K562 (cell line): ENCODE data around the gene ABCB6. TPM values are rescaled to one million over a fixed set of nuclear protein-coding genes. Genes with fewer than 3 reads are reported as not detected.
A peak's percentile ranks its signal among the peaks of the same experiment; 100 is the strongest.

Source experiments
- ATAC-seq: fragments of 200-7000 bp; cut with Tn5 transposase; 3 replicates; pipeline ENCODE4 v1.9.1; 2020; ENCODE audit warnings: moderate library complexity
- BruUV-seq: library from RNA; stranded (reverse); fragments of 400-500 nt; replicated peaks from 2 replicates; lab custom pipeline; 2021; lab: Mats Ljungman, UMichigan
- CTCF ChIA-PET: fragments of 300-600 bp; formaldehyde crosslinking; extraction: SDS; loops from one replicate; lab custom pipeline; 2021; ENCODE audit warnings: low intra/inter-chr PET ratio; lab: Yijun Ruan, JAX
- POLR2A ChIA-PET: fragments of 300-600, 350-650 bp; sonication (Branson Sonifier 250); formaldehyde crosslinking; extraction: SDS; loops from one replicate; lab custom pipeline; 2021; ENCODE audit warnings: antibody characterized with exemption, inconsistent platforms; lab: Yijun Ruan, JAX
- DNase-seq, 4 experiments: peaks; one replicate each; pipeline versions ENCODE4 v3.0.0 to v3.0.0-alpha.2; 2011 to 2018; ENCODE audit warnings: low spot score in 3 of 4, mixed read lengths in 3 of 4; ENCODE audit errors: extremely low read depth in 1 of 4
- FAIRE-seq: peaks from 2 replicates; lab custom pipeline; 2011; peaks lifted over from hg19 to GRCh38; lab: Jason Lieb, UNC
- H2AFZ ChIP-seq: 2 replicates; pipeline ENCODE4 v1.6.0; 2011; ENCODE audit warnings: low read depth, low read length, control low read depth, inconsistent platforms
- H3K27ac ChIP-seq: fragments of 200-600 bp; 3 replicates; pipeline ENCODE4 v1.8.0; 2011; ENCODE audit warnings: low read depth, mild to moderate bottlenecking, control low read depth, inconsistent platforms, low read length, moderate library complexity, mixed read lengths; ENCODE audit errors: extremely low read depth
- H3K27me3 ChIP-seq, 2 experiments: fragments of 300-600 bp in 1 of 2; 2 replicates in 1 of 2; 3 replicates in 1 of 2; pipeline versions ENCODE4 v1.6.0 to v1.8.0; 2011; ENCODE audit warnings: inconsistent platforms in 2 of 2, low read length in 2 of 2, mild to moderate bottlenecking in 1 of 2, mixed read lengths in 1 of 2, moderate library complexity in 1 of 2; ENCODE audit not compliant: control insufficient read depth in 2 of 2, insufficient read depth in 2 of 2
- H3K36me3 ChIP-seq: fragments of 300-600 bp; 3 replicates; pipeline ENCODE4 v1.8.0; 2011; ENCODE audit warnings: mild to moderate bottlenecking, low read length, inconsistent platforms; ENCODE audit not compliant: control insufficient read depth, insufficient read depth
- H3K4me1 ChIP-seq, 2 experiments: fragments of 200-600 bp in 1 of 2; replicated peaks in 1 of 2; 2 replicates in 1 of 2; 3 replicates in 1 of 2; pipeline versions ENCODE4 v1.5.1 to v1.8.0; 2011; ENCODE audit warnings: inconsistent platforms in 2 of 2, low read length in 2 of 2, mild to moderate bottlenecking in 1 of 2, mixed read lengths in 1 of 2, moderate library complexity in 1 of 2; ENCODE audit not compliant: control insufficient read depth in 2 of 2, insufficient read depth in 2 of 2
- H3K4me2 ChIP-seq: 2 replicates; pipeline ENCODE4 v1.6.1; 2011; ENCODE audit warnings: low read length, control low read depth, inconsistent platforms, mixed read lengths; ENCODE audit not compliant: insufficient read depth
- H3K4me3 ChIP-seq: fragments of 200-600 bp; sonication (generic), shearing (Covaris generic); 2 replicates; pipeline ENCODE4 v1.5.1; 2016; ENCODE audit warnings: control low read depth, inconsistent platforms
- H3K79me2 ChIP-seq: fragments of 200-600 bp; 3 replicates; pipeline ENCODE4 v1.8.0; 2011; ENCODE audit warnings: low read length, inconsistent platforms; ENCODE audit not compliant: control insufficient read depth, insufficient read depth
- H3K9ac ChIP-seq, 2 experiments: 2 replicates each; pipeline versions ENCODE4 v1.6.0 to v1.6.1; 2011; ENCODE audit warnings: low read depth in 2 of 2, low read length in 2 of 2, control low read depth in 1 of 2, inconsistent platforms in 1 of 2, mild to moderate bottlenecking in 1 of 2, mixed read lengths in 1 of 2; ENCODE audit not compliant: insufficient read depth in 1 of 2
- H3K9me1 ChIP-seq: one replicate; pipeline ENCODE4 v1.6.0; 2011; ENCODE audit warnings: inconsistent platforms, mild to moderate bottlenecking, low read length, moderate library complexity; ENCODE audit not compliant: control insufficient read depth, insufficient read depth
- H3K9me3 ChIP-seq: replicated peaks from 2 replicates; pipeline ENCODE4 v1.5.1; 2011; ENCODE audit warnings: low read depth, low read length, inconsistent platforms; ENCODE audit not compliant: control insufficient read depth, insufficient read depth
- H4K20me1 ChIP-seq: replicated peaks from 2 replicates; pipeline ENCODE4 v1.6.1; 2011; ENCODE audit warnings: low read length, inconsistent platforms, mixed read lengths; ENCODE audit not compliant: control insufficient read depth, insufficient read depth
- C11orf30 ChIP-seq: fragments of 450-650 bp; IDR thresholded peaks from 2 replicates; pipeline ENCODE4 v1.6.1; 2016; ENCODE audit warnings: low read depth, mild to moderate bottlenecking
- CREM ChIP-seq: IDR thresholded peaks from 2 replicates; pipeline ENCODE4 v1.6.1; 2014; ENCODE audit warnings: antibody characterized with exemption, low read depth
- CTCF ChIP-seq, 3 experiments: IDR thresholded peaks in 2 of 3; conservative IDR thresholded peaks in 1 of 3; 2 replicates each; pipeline ENCODE4 v1.5.1; 2011 to 2012; ENCODE audit warnings: low read length in 3 of 3, mild to moderate bottlenecking in 3 of 3, control low read depth in 2 of 3, improper control_type of control experiment in 1 of 3, inconsistent platforms in 1 of 3, low read depth in 1 of 3, mixed read lengths in 1 of 3, moderate library complexity in 1 of 3; ENCODE audit not compliant: insufficient read depth in 2 of 3
- HEY1 ChIP-seq: fragments of 250-450 bp; sonication (Bioruptor Pico); IDR thresholded peaks from 2 replicates; pipeline ENCODE4 v1.5.0; 2020; ENCODE audit warnings: mild to moderate bottlenecking, moderate library complexity, borderline replicate concordance
- KAT2B ChIP-seq: IDR thresholded peaks from one replicate; pipeline ENCODE4 v1.6.1; 2012; ENCODE audit warnings: low read depth, mild to moderate bottlenecking, control low read depth, inconsistent platforms, low read length, moderate library complexity
- MAFF ChIP-seq: IDR thresholded peaks from 2 replicates; pipeline ENCODE4 v1.6.1; 2012; ENCODE audit warnings: low read length, improper control_type of control experiment
- PYGO2 ChIP-seq: fragments of 450-650 bp; IDR thresholded peaks from 2 replicates; pipeline ENCODE4 v1.6.1; 2016; ENCODE audit warnings: mild to moderate bottlenecking, missing genetic modification characterization, moderate library complexity, missing compliant biosample characterization
- TFAP4 ChIP-seq: sonication (generic); formaldehyde crosslinking; IDR thresholded peaks from 2 replicates; pipeline ENCODE4 v1.8.0; 2022; ENCODE audit warnings: missing genetic modification reagents, mild to moderate bottlenecking, moderate library complexity, borderline replicate concordance
- ZNF592 ChIP-seq: fragments of 450-650 bp; IDR thresholded peaks from 2 replicates; pipeline ENCODE4 v1.6.1; 2017; ENCODE audit warnings: antibody characterized with exemption, mild to moderate bottlenecking
- WGBS: fragments of 100-300 bp; shearing (Covaris generic); methylation state at CpG from one replicate; pipeline ENCODE4 v1.1.6; 2016; ENCODE audit warnings: low coverage, mixed read lengths; ENCODE audit not compliant: insufficient coverage; ENCODE audit errors: missing lambda C conversion rate; 5-methylcytosine and 5-hydroxymethylcytosine counted together
- in situ Hi-C: fragments of 300-500 bp; cut with MboI; formaldehyde crosslinking; loops from 4 replicates; pipeline ENCODE4 v1.15.0; 2018; ENCODE audit warnings: inconsistent platforms, mixed read lengths
- intact Hi-C: fragments of 100-400 bp; cut with micrococcal nuclease; formaldehyde crosslinking; loops from 2 replicates; pipeline ENCODE4 v1.14.2; 2022
- polyA plus RNA-seq, 8 experiments: library from polyadenylated mRNA; depleted of rRNA in 4 of 8; stranded (reverse) in 5 of 8; unstranded in 3 of 8; fragments of >200 nt; fragmentation: Nextera tagmentation in 2 of 8; fragmentation: Illumina TruSeq in 1 of 8; extraction: Ambion mirVana in 2 of 8; extraction: Trizol in 1 of 8; gene quantifications; 2 replicates each; pipeline versions ENCODE4 v1.2.1 to v1.2.3, GENCODE V29; 2011 to 2014; ENCODE audit warnings: inconsistent platforms in 1 of 8, missing spikeins in 1 of 8
- total RNA-seq, 7 experiments: library from RNA; depleted of rRNA in 6 of 7; stranded (reverse); fragments of >200 nt in 6 of 7; fragmentation: Illumina TruSeq in 2 of 7; extraction: Trizol in 2 of 7; gene quantifications; 2 replicates each; pipeline versions ENCODE4 v1.2.1 to v1.2.3, GENCODE V29; 2011 to 2021; ENCODE audit warnings: low replicate concordance in 1 of 7
- TF ChIP-seq, protein P1 (sequence below): sonication (generic); formaldehyde crosslinking; IDR thresholded peaks from 2 replicates; pipeline ENCODE4 v1.8.1; 2023; ENCODE audit warnings: mild to moderate bottlenecking, missing genetic modification reagents

The ABCB6 gene
- total and polyA plus RNA-seq, 9 of the 15 experiments (the other 6 are each of a cell fraction or from before 2014, with no cell fraction given) = 3.7 to 29.8 (median 16.8) TPM

DNA sequence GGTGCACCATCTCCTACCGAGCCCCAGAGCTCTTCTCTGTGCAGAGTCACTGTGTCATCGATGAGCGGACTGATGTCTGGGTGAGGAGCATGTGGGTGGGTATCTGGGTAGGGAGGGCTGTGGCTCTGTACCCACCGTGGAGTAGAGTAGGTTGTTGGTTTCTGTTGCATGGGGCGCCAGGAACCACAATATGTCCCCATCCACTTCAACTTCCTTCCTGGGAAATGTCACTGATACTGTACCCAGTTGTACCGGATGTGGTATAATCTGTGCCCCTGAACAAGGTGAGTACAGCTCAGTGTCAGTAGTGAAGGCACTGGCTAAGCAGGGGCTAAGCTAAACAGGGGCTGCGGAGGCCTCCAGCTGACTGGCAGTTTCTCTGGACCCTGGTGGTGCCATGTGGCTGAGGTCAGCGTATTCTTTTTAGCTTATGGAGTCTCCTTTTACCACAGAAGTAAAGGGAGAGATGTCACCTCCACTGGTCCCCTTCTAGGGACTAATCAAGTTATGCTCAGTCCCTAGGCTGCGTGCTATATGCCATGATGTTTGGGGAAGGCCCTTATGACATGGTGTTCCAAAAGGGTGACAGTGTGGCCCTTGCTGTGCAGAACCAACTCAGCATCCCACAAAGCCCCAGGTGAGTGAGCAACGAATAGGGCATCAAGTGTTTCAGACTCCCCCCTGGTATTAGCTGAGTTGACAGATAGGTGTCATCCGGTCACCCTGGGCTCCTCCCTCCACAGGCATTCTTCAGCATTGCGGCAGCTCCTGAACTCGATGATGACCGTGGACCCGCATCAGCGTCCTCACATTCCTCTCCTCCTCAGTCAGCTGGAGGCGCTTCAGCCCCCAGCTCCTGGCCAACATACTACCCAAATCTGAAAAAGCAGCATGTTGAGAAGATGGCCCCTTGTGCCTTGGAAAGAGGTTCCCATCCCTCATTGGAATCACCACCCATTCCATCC lies 29.2 kb upstream of the ABCB6 start:
- no peak for ATAC-seq
- H2AFZ ChIP-seq = no peak overlapping the region
- no peak for TF ChIP-seq MAFF
- TF ChIP-seq ZNF592 = no peak
- no peak for TF ChIP-seq KAT2B
- TF ChIP-seq, protein P1, sequence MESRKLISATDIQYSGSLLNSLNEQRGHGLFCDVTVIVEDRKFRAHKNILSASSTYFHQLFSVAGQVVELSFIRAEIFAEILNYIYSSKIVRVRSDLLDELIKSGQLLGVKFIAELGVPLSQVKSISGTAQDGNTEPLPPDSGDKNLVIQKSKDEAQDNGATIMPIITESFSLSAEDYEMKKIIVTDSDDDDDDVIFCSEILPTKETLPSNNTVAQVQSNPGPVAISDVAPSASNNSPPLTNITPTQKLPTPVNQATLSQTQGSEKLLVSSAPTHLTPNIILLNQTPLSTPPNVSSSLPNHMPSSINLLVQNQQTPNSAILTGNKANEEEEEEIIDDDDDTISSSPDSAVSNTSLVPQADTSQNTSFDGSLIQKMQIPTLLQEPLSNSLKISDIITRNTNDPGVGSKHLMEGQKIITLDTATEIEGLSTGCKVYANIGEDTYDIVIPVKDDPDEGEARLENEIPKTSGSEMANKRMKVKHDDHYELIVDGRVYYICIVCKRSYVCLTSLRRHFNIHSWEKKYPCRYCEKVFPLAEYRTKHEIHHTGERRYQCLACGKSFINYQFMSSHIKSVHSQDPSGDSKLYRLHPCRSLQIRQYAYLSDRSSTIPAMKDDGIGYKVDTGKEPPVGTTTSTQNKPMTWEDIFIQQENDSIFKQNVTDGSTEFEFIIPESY = peak; percentile 75; the same call in 1 of the 2 replicates
- TF ChIP-seq CTCF (IDR thresholded peaks at IDR 0.05 in 2 of 3, conservative IDR thresholded peaks at IDR 0.05 in 1 of 3; ENCODE audit: insufficient read depth in 2 of 3, low read depth in 1 of 3, low read length in 3 of 3) = peak in 1 of 3 experiments; percentile 16; a peak in 1 of 6 replicates
- 0 out of 2 replicates have a peak, but pooled peaks have one; percentile 9 for TF ChIP-seq CREM
- no peak for TF ChIP-seq PYGO2 (tag)
- TF ChIP-seq C11orf30 = peak; percentile 59; the same call in 1 of the 2 replicates
- TF ChIP-seq HEY1 (CRISPR knock-in tag) = no peak
- TF ChIP-seq TFAP4 (CRISPR knock-in tag) = 0 out of 2 replicates have a peak, but pooled peaks have one; percentile 26

More for the DNA sequence above, 29.2 kb upstream of the ABCB6 start:
- no peak overlapping the region for H3K9ac ChIP-seq
- no peaks in the 10 kb centered on the region for H3K9me3 ChIP-seq
- H3K9me1 ChIP-seq = no peaks in the 10 kb centered on the region
- intact Hi-C loops (no loop called here), in situ Hi-C loops (no loop called here)
- ChIA-PET CTCF (no interaction called here), POLR2A (interaction anchor here (1.0 to 3.4 kb wide), 5 partner anchors 10 to 26 kb away, joined by 3 to 22 read pairs (median 9); partner anchors contain the start of genes ANKZF1 and ATG9A)
- no peak overlapping the region for H3K4me3 ChIP-seq
- BruUV-seq = no TSS peak
- H4K20me1 ChIP-seq = 0 out of 2 replicates have a peak, but pooled peaks cover 3% of the 10 kb centered on the region
- peaks cover 32% of the 10 kb centered on the region for H3K79me2 ChIP-seq
- H3K27ac ChIP-seq = no peak overlapping the region; the same call in 2 of the 3 replicates
- WGBS = 80% methylated on average over 17 of the region's 17 CpGs
- DNase-seq (peak in 3 of 4 experiments; percentile 9 to 29 (median 18)), FAIRE-seq (no peak)
- no peak overlapping the region; the same call in 1 of the 2 replicates for H3K4me2 ChIP-seq
- H3K36me3 ChIP-seq = peaks cover 57% of the 10 kb centered on the region
- H3K27me3 ChIP-seq = no peaks in the 10 kb centered on the region
- H3K4me1 ChIP-seq = peaks cover 31 to 51% of the 10 kb centered on the region in 2 experiments; a peak in 4 of 5 replicates
